ENCODE measurements around the gene SRPK2.
A peak's percentile ranks its signal among the peaks of the same experiment; 100 is the strongest.

SRPK2 gene

DNA sequence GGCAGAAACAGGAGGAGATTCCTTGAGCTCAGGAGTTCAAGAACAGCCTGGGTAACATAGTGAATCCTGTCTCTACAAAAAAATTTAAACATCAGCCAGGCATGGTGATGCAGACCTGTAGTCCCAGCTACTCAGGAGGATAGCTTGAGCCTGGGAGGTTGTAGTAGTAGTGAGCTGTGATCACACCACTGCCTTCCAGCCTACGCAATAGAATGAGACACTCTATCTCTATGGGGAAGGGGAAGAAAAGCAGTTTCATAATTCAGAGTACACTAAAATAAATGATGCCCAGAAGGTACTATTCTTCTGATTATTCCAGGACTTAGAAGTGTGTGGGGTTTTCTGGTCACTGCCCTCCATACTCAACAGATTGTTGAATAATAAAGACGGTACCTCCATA is 197.4 kb downstream of the SRPK2 start:
- DNase-seq, result no peak
- ATAC-seq, result peak; percentile 32

GRCh38 chr7:105189859-105190492 is 198.7 kb downstream of the SRPK2 start:
- DNase-seq (no peak), ATAC-seq (no peak)

- ATAC-seq, result no peak
- no peak for DNase-seq
These were observed 200.5 kb downstream of the SRPK2 start for GRCh38 chr7:105188201-105188600.

DNA sequence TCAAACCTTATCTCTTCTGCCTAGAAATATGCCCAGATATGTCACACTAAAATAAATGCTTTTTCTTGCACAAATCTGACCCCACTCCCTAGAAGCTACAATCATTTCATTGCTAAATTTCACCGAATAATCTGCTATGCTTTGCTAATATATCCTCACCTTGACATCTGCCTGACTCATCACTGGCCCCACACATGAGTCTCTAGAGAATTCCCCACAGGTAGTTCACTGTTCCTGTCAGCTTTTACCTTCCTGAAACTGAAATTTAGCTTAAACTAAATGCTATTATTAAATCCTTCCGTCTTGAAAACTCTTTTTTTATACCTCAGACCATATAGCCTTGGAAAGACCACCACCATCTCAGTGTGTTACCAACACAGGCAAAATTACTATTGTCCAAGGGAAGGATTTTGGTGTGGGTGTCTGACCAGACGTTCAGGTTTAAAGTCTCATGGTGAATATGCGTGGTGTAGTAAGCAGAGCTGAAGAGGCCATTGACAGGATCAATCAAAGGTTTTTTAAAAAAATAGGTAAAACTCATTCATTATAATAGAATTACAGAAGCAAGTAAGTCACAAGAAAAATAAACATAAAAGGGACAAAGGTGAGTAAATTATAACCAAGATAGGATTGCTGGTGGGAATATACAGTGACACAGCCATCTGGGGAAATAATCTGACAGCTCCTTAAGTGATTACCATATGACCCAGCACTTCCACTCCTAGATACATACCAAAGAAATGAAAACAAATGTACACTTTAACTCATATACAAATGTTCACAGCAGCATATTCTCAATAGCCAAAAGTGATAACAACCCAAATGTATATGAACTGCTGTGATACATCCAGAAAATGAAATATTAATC is 201.2 kb downstream of the SRPK2 start:
- no peak for ATAC-seq

GRCh38 chr7:105185290-105186010 is 203.3 kb downstream of the SRPK2 start:
- DNase-seq, result no peak
- ATAC-seq, result no peak

More for the DNA sequence above, 201.2 kb downstream of the SRPK2 start:
- DNase-seq, result no peak

DNA sequence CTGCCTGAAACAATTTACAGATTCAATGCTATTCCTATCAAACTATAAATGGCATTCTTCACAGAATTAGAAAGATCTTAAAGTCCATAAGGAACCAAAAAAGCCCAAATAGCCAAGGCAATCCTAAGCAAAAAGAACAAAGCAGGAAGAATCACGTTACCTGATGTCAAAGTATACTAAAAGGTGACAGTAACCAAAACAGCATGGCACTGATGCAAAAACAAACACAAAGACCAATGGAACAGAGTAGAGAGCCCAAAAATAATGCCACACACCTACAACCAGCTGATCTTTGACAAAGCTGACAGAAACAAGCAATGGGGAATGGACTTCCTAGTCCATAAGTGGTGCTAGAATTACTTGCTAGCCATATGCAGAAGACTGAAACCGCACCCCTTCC is 208.7 kb downstream of the SRPK2 start:
- no peak for ATAC-seq
- DNase-seq, result no peak

DNA sequence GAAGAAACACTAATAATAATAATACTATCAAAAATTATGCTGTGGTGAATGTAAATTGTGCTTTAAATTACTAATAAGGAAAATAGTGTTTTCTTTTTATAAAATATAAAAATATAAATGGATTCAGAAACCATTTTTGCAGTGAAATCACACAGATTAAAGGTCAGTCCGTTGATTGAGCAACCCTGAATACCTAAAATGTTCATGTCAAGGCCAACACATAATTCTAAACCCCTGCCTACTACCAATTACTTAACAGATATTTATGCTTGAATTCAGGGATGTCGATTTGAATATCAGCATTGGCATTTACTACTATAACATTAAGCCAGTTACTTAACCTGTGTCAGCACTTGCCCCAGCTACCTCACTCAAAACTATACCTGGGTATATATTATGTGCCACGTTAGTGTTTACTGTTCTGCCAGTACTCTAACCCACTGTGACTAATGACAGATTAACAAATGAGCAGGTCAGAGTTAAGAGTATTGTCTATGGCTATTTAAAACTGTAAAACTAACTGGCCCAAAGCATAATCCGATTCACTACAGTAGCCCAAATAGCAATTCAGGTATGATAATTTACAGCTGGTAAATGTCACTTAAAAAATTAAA is 209.7 kb downstream of the SRPK2 start:
- DNase-seq (no peak), ATAC-seq (no peak)

GRCh38 chr7:105178177-105178576 is 210.5 kb downstream of the SRPK2 start:
- ATAC-seq, result no peak
- DNase-seq, result no peak

DNA sequence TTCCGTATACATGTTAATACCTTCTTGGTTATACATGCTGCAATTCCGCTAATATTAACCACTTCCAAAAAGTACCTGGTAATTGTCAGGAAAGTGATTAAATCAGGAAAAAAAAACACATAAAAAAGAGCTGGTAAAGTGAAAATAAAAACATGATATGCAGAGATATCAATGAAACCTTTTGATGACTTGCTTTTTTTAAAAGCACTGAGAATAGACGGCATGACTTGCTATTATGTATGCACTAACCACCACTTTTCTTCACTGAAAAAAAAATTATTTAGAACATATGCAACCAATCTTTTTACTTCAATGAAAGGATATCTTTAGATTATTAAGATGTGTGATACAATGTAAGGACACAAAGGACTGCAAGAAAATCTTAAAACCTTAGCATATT is 211.7 kb downstream of the SRPK2 start:
- no peak for DNase-seq
- ATAC-seq, result no peak

- ATAC-seq (no peak), DNase-seq (no peak)
These were observed 215.1 kb downstream of the SRPK2 start for GRCh38 chr7:105173586-105173985.

GRCh38 chr7:105164751-105165150 is 224.0 kb downstream of the SRPK2 start:
- DNase-seq (no peak), ATAC-seq (no peak)

GRCh38 chr7:105163718-105164117 is 225.0 kb downstream of the SRPK2 start:
- ATAC-seq (no peak), DNase-seq (no peak)

GRCh38 chr7:105161366-105161765 is 227.4 kb downstream of the SRPK2 start:
- DNase-seq, result no peak
- ATAC-seq, result no peak

GRCh38 chr7:105157278-105157677 is 231.4 kb downstream of the SRPK2 start:
- no peak for DNase-seq
- no peak for ATAC-seq

DNA sequence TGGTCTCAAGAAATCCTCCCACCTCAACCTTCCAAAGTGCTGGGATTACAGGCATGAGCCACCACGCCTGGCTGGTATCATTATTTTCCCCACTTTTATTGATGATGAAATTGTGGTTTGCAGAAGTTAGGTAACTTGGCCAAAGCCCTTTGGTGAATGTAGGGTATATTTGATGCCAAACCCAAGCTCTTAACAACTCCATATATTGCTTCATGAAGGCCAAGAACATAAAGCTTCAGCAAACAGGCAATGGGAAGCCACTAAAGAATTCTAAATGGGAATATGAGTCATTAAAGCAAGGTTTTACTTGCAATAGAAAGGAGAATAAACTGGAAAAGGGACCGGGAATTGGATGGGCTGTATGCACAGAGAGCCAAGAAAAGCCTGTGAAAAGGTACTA is 232.0 kb downstream of the SRPK2 start:
- no peak for DNase-seq
- ATAC-seq, result no peak

DNA sequence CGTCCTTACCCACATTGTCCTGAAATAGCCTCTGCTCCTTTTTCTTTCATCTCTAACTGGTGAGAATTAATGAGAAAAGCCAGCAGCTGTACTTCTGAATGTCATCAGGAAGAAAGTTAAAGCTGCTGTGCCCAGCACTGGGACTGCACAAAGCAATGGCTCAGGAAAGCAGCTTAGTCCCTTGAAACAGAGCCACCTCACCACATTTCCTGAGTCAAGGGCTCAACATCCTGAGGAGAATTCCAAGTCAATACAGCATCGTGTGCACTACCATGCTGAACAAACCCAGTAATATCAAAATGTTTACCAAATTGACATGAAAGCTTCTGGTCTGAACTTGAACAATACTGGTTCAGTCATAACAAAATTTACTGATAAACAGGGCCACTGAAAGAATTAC is 234.6 kb downstream of the SRPK2 start:
- DNase-seq, result no peak

GRCh38 chr7:105153531-105153930 is 235.2 kb downstream of the SRPK2 start:
- DNase-seq (no peak), ATAC-seq (peak; percentile 53)

More for the DNA sequence above, 234.6 kb downstream of the SRPK2 start:
- ATAC-seq, result no peak

GRCh38 chr7:105151152-105151551 is 237.6 kb downstream of the SRPK2 start:
- ATAC-seq (no peak), DNase-seq (no peak)

DNA sequence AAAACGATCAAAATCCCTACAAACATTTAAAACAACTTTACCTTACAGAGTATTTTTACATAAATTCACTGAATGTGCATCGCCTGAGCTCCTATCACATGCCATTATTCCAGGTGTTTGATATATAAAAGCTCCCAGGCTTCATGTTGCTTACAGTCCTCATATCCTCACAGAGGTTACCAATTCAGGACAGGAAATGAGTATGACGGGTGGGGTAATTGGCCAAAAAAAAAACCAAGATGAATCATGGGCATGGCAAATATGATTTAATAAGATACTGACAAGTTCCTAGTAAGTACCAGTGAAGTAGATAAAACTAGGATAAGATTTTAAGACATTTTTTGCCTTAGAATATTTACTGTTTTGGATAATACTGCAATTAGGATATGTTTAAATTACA is 238.9 kb downstream of the SRPK2 start:
- ATAC-seq (peak; percentile 49), DNase-seq (no peak)

DNA sequence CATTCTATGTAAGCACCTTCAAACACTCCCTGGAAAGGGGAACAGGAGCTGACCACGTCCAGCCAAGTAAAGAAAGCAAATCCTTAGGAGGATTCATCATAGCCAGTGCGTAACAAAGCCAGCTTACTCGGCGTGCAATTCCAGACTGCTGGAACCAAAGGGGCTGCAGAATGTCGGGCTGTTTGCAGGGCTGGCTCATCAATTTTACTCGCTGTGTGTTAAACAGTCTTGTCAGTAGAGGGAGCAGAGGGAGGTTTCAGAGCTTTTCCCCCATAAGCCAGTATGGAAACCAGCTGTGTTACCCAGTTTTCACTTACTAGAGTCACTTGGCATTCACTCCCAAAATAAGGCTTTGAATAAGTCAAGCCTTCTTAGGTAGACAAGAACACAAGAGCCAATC is 247.7 kb downstream of the SRPK2 start:
- ATAC-seq (no peak), DNase-seq (no peak)

DNA sequence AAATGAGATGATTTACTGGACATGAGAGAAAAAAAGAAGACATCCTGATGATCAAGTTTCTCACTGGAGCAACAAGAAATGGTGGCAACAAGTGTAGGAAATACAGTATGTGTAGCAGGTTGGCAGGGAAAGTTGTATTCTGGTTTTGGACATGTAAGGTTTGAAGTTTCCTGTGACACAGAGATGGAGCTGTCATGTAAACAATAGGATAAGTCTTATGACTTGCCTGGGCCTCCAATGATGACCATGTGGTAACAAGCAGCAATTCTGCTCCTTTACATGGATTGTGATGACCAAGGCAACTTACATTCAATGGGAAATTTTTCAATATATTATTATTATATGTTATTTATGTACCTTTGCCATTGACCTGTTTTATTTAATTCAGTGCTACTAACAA is 249.3 kb downstream of the SRPK2 start:
- no peak for DNase-seq
- no peak for ATAC-seq

GRCh38 chr7:105137898-105138297 is 250.8 kb downstream of the SRPK2 start:
- DNase-seq, result no peak
- ATAC-seq, result no peak

- no peak for ATAC-seq
- DNase-seq, result no peak
These were observed 252.5 kb downstream of the SRPK2 start for GRCh38 chr7:105136221-105136620.
